ENCODE measurements around the gene USP3. TPM values are rescaled to one million over a fixed set of nuclear protein-coding genes. Genes with fewer than 3 reads are reported as not detected.

Gene USP3
- polyA plus RNA-seq, 1 of the 3 experiments (the other 2 are of a cell fraction), result 9.3 TPM

DNA sequence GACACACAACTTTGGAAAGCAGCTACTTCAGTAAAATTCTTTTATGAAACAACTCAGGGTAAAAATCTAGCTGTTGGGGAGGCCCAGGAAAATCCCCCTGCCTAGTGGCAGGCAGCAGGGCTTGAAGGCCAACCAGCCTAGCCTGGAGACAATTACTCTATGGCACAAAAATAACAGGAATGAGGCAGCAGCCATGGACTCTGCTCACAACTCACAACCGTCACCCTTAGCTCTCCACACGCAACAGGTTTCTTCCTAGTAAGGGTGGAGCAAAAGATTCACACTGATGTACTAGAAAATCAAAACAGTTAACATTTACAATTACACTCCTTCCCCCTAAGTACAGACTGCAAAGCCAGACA is 92.3 kb downstream of the USP3 start:
- H4K20me1 ChIP-seq (ENCODE audit: insufficient read depth), result no peaks in the 10 kb centered on the region
- no peak overlapping the region for H3K9ac ChIP-seq
- H3K27ac ChIP-seq (ENCODE audit: low read depth in 2 of 2, low read length in 1 of 2), result no peak overlapping the region
- H3K4me1 ChIP-seq (ENCODE audit: control insufficient read depth in 1 of 2, insufficient read depth in 2 of 2, low read depth in 1 of 2, low read length in 1 of 2), result peaks cover 3 to 9% of the 10 kb centered on the region in 2 experiments; a peak in 2 of 4 replicates
- no peak overlapping the region for H3K4me2 ChIP-seq
- no peak for DNase-seq
- no peak overlapping the region for H2AFZ ChIP-seq (ENCODE audit: low read depth)
- ChIA-PET CTCF (interaction anchor here (0.7 to 3.0 kb wide), 5 partner anchors 13 to 471 kb away, joined by 3 to 17 read pairs (median 5); no protein-coding TSS in a partner anchor), POLR2A (no interaction called here)
- WGBS (ENCODE audit: low lambda C conversion rate), result 100% methylated on average over 2 of the region's 2 CpGs
- no peak overlapping the region for H3K4me3 ChIP-seq (ENCODE audit: low read depth in 2 of 2, low read length in 1 of 2)
- peaks cover 14 to 24% of the 10 kb centered on the region in 2 experiments for H3K36me3 ChIP-seq (replicated peaks in 1 of 2; ENCODE audit: control insufficient read depth in 1 of 2, insufficient read depth in 2 of 2, low read length in 1 of 2)
- H3K9me2 ChIP-seq, result no peaks in the 10 kb centered on the region
- H3K27me3 ChIP-seq (ENCODE audit: insufficient read depth), result no peaks in the 10 kb centered on the region
- peaks cover 9% of the 10 kb centered on the region for H3F3A ChIP-seq (replicated peaks; ENCODE audit: insufficient read depth)
- no peak for TF ChIP-seq RAD21 (IDR thresholded peaks at IDR 0.05; ENCODE audit: low read length)
- TF ChIP-seq TEAD4 (IDR thresholded peaks at IDR 0.05; ENCODE audit: borderline replicate concordance, insufficient read depth), result no peak
- TF ChIP-seq, protein P1, sequence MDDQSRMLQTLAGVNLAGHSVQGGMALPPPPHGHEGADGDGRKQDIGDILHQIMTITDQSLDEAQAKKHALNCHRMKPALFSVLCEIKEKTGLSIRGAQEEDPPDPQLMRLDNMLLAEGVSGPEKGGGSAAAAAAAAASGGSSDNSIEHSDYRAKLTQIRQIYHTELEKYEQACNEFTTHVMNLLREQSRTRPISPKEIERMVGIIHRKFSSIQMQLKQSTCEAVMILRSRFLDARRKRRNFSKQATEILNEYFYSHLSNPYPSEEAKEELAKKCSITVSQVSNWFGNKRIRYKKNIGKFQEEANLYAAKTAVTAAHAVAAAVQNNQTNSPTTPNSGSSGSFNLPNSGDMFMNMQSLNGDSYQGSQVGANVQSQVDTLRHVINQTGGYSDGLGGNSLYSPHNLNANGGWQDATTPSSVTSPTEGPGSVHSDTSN (IDR thresholded peaks at IDR 0.05), result no peak
- no peaks in the 10 kb centered on the region for H3K9me3 ChIP-seq
- H3K79me2 ChIP-seq (ENCODE audit: insufficient read depth), result no peaks in the 10 kb centered on the region

GRCh38 chr15:63597038-63597790 is 92.8 kb downstream of the USP3 start, which contains the start of gene FBXL22:
TSS of gene FBXL22 (plus strand) at chr15:63597387. CDS start at chr15:63597393, 6 bp downstream.
- Histone ChIP-seq H3F3A (replicated peaks; ENCODE audit: insufficient read depth) (peaks cover 9% of the 10 kb centered on the region), H2AFZ (ENCODE audit: low read depth) (no peak within 1 kb of the TSS), H4K20me1 (ENCODE audit: insufficient read depth) (no peaks in the 10 kb centered on the region), H3K4me3 (ENCODE audit: low read depth in 2 of 2, low read length in 1 of 2) (no peak within 1 kb of the TSS), H3K4me2 (no peak within 1 kb of the TSS), H3K9me3 (no peaks in the 10 kb centered on the region), H3K36me3 (replicated peaks in 1 of 2; ENCODE audit: control insufficient read depth in 1 of 2, insufficient read depth in 2 of 2, low read length in 1 of 2) (peaks cover 14 to 18% of the 10 kb centered on the region in 2 experiments), H3K9ac (no peak within 1 kb of the TSS), H3K4me1 (ENCODE audit: control insufficient read depth in 1 of 2, insufficient read depth in 2 of 2, low read depth in 1 of 2, low read length in 1 of 2) (peaks cover 6 to 9% of the 10 kb centered on the region in 2 experiments; a peak in 2 of 4 replicates), H3K79me2 (ENCODE audit: insufficient read depth) (no peaks in the 10 kb centered on the region), H3K27me3 (ENCODE audit: insufficient read depth) (no peaks in the 10 kb centered on the region), H3K9me2 (no peaks in the 10 kb centered on the region), H3K27ac (ENCODE audit: low read depth in 2 of 2, low read length in 1 of 2) (no peak within 1 kb of the TSS)
- ChIA-PET POLR2A (no interaction called here), CTCF (interaction anchor here (0.7 to 3.0 kb wide), 7 partner anchors 13 to 471 kb away, joined by 3 to 17 read pairs (median 3); no protein-coding TSS in a partner anchor)
- no peak for DNase-seq
- 90% methylated on average over 14 of the region's 23 CpGs for WGBS (ENCODE audit: low lambda C conversion rate)
- TF ChIP-seq, protein P2, sequence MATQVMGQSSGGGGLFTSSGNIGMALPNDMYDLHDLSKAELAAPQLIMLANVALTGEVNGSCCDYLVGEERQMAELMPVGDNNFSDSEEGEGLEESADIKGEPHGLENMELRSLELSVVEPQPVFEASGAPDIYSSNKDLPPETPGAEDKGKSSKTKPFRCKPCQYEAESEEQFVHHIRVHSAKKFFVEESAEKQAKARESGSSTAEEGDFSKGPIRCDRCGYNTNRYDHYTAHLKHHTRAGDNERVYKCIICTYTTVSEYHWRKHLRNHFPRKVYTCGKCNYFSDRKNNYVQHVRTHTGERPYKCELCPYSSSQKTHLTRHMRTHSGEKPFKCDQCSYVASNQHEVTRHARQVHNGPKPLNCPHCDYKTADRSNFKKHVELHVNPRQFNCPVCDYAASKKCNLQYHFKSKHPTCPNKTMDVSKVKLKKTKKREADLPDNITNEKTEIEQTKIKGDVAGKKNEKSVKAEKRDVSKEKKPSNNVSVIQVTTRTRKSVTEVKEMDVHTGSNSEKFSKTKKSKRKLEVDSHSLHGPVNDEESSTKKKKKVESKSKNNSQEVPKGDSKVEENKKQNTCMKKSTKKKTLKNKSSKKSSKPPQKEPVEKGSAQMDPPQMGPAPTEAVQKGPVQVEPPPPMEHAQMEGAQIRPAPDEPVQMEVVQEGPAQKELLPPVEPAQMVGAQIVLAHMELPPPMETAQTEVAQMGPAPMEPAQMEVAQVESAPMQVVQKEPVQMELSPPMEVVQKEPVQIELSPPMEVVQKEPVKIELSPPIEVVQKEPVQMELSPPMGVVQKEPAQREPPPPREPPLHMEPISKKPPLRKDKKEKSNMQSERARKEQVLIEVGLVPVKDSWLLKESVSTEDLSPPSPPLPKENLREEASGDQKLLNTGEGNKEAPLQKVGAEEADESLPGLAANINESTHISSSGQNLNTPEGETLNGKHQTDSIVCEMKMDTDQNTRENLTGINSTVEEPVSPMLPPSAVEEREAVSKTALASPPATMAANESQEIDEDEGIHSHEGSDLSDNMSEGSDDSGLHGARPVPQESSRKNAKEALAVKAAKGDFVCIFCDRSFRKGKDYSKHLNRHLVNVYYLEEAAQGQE (IDR thresholded peaks at IDR 0.05; ENCODE audit: low read depth, low read length), result no peak
- no peak for TF ChIP-seq NRF1 (IDR thresholded peaks at IDR 0.05; ENCODE audit: low read depth, low read length)

Measured in SK-N-SH (cell line).